D341Med (cell line): Measurements from ENCODE around the gene SORCS2.

Source experiments
- DNase-seq: peaks from one replicate; pipeline ENCODE4 v3.0.0; 2012; ENCODE audit warnings: low spot score

SORCS2 gene

GRCh38 chr4:7289589-7289988 lies 97.3 kb downstream of the SORCS2 start:
- no peak for DNase-seq

GRCh38 chr4:7291372-7292114 lies 99.2 kb downstream of the SORCS2 start:
- DNase-seq: no peak

GRCh38 chr4:7293703-7294102 lies 101.4 kb downstream of the SORCS2 start:
- DNase-seq: no peak

- DNase-seq: no peak
Observed at GRCh38 chr4:7294176-7294756, 101.9 kb downstream of the SORCS2 start.

- DNase-seq: no peak
Observed at GRCh38 chr4:7295197-7295910, 103.0 kb downstream of the SORCS2 start.

GRCh38 chr4:7295911-7296660 lies 103.7 kb downstream of the SORCS2 start:
- peak; percentile 82 for DNase-seq

GRCh38 chr4:7296661-7297335 lies 104.5 kb downstream of the SORCS2 start:
- DNase-seq: no peak

GRCh38 chr4:7297374-7297773 lies 105.0 kb downstream of the SORCS2 start:
- no peak for DNase-seq

- no peak for DNase-seq
Observed at GRCh38 chr4:7297881-7298280, 105.5 kb downstream of the SORCS2 start.

- DNase-seq: no peak
Observed at GRCh38 chr4:7298619-7299009, 106.3 kb downstream of the SORCS2 start.

GRCh38 chr4:7299010-7299907 lies 106.9 kb downstream of the SORCS2 start:
- DNase-seq: no peak

- DNase-seq: no peak
Observed at GRCh38 chr4:7299908-7300710, 107.8 kb downstream of the SORCS2 start.

- DNase-seq: no peak
Observed at GRCh38 chr4:7300711-7301095, 108.4 kb downstream of the SORCS2 start.

- DNase-seq: no peak
Observed at GRCh38 chr4:7301126-7301785, 108.9 kb downstream of the SORCS2 start.

GRCh38 chr4:7301846-7302630 lies 109.7 kb downstream of the SORCS2 start:
- no peak for DNase-seq

GRCh38 chr4:7302781-7303404 lies 110.6 kb downstream of the SORCS2 start:
- no peak for DNase-seq

- DNase-seq: no peak
Observed at GRCh38 chr4:7303561-7303960, 111.2 kb downstream of the SORCS2 start.

GRCh38 chr4:7304436-7304835 lies 112.1 kb downstream of the SORCS2 start:
- no peak for DNase-seq
